HG03571 (cell line): ENCODE data around the gene DCN.

ENCODE experiments used
- ATAC-seq: cut with Tn5 transposase; IDR thresholded peaks from one replicate; pipeline ENCODE4 v1.9.1; 2021; ENCODE audit not compliant: unreplicated experiment

Gene DCN

GRCh38 chr12:91104812-91105466 is 77.7 kb downstream of the DCN start:
- ATAC-seq, result no peak

DNA sequence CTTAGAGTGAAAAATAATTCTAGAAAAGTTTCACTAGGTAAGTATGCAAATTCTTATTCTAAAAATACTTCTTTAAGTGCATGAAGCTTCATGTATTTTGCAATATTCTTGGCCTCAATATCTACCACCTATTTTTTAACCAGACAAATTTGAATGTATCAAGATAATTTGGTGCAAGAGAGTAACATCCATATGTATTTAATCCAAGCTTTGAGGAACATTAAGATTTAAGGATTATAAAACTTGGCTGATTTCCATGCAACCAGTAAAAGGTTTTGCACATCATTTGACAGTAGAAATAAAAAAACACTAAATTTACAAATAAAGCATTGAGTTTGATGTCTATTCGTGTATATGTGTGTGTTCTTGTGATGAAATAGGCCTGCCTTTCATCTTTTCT is 79.0 kb downstream of the DCN start:
- ATAC-seq, result no peak

- ATAC-seq, result no peak
These were observed 79.5 kb downstream of the DCN start for GRCh38 chr12:91103101-91103500.

GRCh38 chr12:91100906-91101305 is 81.7 kb downstream of the DCN start:
- ATAC-seq, result no peak

GRCh38 chr12:91099836-91100235 is 82.8 kb downstream of the DCN start:
- ATAC-seq, result no peak

DNA sequence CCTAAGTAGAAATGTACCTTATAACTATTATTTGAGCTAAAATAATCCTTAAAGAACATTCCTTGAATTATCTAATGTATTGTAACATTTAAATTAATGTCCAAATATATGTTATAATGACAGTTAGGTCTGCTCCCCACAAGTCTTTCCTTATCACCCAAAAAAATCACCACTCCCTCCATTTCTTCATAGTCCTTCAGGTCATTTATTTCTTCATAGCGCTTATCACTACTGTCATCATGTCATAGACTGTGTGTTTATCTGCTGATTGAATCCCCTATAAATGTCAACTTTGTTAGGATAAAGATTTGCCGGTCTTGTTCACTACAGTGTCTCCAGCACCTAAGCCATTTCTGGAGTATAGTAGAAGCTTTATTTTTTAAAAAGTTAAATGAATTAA is 83.3 kb downstream of the DCN start:
- no peak for ATAC-seq

DNA sequence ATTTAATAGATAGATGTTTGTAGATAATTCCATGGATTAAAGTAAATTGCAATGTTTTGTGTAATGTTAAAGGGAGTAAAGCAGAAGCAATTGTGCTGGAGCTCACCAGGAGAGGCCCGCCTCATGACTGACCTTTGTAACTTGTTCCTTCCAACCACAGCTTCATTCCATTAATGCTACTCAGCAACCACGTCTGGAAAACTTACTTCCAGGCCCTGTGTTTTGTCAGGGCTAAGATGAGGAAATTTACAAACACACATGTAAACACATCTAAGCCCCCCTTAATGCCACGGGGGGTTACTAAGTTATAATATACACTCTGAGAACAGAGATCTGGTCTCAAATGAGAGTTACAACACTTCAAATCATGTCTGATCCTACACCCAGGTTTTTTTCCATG is 83.7 kb downstream of the DCN start:
- ATAC-seq, result no peak

GRCh38 chr12:91098461-91098860 is 84.2 kb downstream of the DCN start:
- ATAC-seq, result no peak

GRCh38 chr12:91094957-91095356 is 87.7 kb downstream of the DCN start:
- ATAC-seq, result no peak

DNA sequence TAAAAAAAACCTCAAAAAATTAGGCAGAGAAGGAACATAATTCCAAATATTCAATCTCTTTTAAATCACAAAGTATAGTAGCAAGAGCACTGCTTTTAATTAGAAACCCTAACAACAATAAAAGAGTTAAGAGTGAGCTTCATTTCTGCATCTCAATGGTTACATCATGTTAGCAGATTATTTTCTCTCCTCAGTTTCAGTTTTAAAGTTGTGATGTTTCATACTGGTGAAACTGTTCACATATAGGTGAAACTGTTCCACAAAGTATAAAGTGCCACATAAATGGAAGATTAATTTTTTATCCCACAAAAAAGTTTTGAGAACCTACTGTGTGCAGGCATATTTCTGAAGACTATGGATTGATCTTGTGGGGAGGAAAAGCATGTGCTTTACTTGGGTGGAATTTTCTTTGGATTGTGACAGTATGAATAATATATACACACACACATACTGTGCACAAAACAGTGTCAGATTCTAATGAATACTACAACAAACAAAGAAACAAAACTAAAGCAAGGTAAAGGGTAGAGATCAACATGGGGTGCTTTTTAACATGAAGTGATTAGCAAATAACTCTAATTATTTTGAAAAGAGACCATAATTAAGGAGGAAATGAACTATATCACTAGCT is 88.5 kb downstream of the DCN start:
- ATAC-seq, result no peak

DNA sequence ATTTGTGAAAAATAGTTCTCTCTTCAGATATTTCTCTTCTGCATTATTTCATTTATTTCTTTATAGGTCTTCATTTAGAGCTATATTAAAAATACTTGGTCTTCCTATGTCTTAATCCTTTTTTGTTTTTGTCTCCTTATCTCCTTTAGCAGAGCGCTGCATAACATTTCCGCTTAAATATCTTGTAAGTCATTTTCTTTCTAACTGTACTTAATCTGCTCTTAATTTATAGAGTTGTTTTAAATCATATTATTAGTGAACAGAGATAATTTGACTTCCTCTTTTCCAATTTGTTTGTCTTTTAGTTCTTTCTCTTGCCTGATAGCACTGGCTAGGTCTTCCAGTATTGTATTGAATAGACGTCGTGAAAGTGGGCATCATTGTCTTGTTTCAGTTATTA is 89.3 kb downstream of the DCN start:
- no peak for ATAC-seq

- no peak for ATAC-seq
These were observed 90.5 kb downstream of the DCN start for GRCh38 chr12:91091916-91092715.
